NCI-H1092 treated with DMSO at 0.1 percent for 48 hours (cell line): ENCODE measurements around the gene MTFR2.
"Not testable (repeated sequence)": the region's sequence is repeated elsewhere in the genome, so short reads cannot be mapped to it uniquely, and the experiment has no call there.

Experiments used
- DNase-seq: peaks from one replicate; lab custom pipeline; 2025; lab: John Stamatoyannopoulos, UW

MTFR2 gene

DNA sequence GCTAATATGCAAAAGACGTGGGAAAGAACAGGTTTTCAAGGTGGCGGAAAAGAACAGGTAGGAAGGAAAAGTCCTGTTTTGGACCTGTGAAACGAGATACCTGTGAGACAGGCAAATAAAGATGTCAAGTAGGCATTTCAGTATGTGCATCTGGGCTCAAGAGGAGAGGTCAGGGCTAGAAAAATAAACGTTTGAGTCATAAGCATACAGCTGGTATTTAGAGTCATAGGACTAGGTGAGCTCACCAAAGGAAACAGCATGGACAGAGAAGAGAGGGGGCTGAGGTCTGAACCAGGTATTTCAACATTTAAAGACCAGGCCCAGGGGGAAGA is 14.9 kb downstream of the MTFR2 start:
- no peak for DNase-seq

DNA sequence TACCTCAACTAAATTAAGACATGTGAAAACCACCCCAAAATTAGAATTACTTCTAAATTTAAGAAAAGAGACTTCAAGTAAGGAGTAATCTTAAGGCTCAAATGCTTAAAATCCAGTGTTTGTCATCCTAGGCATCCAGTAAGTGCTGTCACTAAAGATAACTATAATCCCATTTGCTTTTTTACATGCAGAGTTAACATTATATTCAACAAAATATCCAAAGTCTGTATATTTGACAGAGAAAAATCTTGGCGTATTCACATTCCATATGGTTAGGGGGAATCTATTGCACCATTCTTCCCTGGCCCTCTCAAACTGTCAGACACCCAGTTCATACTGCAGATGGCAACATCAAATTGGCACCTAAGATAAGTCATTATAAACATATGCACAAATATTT is 17.4 kb downstream of the MTFR2 start:
- DNase-seq, result no peak

DNA sequence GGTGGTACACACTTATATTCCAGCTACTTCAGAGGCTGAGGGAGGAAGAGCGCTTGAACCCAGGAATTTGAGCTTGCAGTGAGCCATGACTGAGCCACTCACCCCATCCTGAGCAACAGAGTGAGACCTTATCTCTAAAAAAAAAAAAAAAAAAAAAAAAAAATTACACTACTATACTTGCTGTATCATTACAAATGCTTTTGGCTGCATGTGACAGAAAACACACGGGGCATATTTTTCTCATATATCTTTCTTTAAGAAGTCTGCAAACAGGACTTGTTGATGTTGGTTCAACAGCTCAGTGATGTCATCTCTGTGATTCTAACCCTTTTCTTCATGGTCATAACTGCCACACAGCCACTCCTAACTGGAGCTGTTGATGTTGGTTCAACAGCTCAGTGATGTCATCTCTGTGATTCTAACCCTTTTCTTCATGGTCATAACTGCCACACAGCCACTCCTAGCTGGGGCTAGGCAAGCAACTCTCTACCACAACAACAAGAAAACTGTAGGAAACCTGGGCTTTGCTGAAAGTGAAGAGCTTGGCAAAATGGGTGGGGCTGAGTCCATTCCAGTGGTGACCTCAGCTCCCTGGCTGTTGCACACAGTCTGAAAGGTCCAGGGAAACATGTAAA is 19.8 kb downstream of the MTFR2 start:
- DNase-seq, result no peak

DNA sequence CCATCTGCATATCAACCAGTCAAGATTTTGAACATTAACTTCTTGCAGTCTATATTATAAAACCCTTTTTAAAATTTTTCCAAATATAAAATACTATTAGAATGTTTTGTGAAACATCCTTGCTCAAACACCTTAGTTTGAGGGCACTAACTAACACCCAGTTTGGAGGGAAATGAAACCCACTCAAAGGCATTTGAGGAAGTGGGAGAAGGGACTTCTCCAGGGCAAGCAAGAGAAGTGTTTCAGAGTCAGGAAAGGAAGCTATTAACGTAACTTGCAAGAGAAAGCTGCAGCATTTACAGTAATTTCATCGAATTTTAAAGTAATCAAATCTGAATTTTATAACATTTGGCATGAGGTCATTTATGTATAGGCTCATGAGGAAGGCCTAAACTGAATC is 21.3 kb downstream of the MTFR2 start:
- DNase-seq, result no peak

DNA sequence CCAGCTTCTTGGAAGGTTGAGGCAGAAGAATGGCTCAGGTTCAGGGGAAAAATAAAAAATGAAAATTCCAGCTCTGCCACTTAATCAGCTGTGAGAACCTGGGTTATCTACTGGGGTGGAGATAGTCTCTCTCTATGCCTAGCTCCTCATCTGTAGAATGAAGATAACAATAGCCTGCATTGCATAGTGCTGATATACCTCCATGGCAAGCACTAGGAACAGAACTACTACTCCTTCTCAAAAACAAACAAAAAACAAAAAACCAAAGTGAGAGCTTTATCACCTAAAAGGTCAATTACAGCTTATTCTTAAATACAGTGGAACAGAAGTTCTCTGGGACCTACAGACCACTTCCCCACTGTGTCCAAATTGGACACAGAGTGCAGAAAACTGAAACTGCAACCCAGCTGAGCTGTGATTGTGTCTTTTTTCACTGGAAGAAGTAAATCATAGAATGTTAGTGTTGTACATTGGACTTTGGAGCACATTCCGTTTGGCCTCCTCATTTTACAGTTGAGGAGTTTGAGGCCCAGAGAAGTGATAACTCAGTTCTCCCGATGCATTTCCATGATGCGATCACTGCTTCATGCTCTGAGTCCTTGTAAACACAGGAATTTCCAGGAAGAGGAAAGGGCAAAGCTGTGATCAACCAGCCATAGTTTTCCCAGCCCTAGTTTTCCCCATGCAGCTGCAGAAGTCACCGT is 23.3 kb downstream of the MTFR2 start:
- DNase-seq, result no peak

DNA sequence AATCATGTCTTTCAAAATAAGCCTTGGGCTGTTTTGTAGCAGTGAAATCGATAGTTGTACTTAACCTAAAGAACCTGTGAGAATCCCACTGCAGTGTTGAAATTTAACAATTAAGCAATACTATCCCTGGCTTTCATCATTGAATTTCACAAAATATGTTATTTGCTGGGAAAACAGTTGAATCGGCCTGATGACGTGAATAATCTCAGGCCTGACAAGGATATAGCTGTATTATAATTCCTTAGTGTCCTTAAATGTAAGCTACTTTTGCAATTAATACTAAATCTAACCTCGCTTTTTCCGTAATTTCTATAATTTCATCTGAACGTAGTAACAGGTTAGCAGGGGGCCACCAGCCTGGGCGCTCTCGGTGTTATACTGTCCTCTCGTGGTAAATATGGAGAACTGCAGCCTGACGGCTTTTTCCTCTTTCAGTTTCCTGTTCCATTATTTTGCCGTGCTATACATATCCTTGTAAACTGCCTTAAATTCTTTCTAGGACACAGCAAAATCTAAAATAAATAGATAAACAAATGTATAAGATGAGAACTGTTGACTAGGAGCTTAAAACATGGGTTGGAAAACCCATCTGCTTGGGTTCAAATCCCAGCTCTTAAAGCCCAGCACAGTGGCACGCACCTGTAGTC is 24.0 kb downstream of the MTFR2 start:
- DNase-seq, result peak; percentile 43

DNA sequence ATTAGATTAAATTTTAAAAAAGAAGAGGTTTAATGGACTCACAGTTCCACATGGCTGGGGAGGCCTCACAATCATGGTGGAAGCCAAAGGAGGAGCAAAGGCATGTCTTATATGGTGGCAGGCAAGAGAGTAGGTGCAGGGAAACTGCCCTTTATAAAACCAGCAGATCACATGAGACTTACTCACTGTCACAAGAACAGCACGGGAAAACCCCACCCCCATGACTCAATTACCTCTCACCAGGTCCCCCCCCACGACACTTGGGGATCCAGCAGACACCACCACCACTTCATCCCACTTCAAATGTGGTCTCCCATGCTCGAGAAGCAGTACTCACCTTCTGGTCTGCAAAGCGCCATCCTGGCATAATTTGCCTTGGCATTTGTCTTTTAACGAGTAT is 24.6 kb downstream of the MTFR2 start:
- DNase-seq, result no peak

DNA sequence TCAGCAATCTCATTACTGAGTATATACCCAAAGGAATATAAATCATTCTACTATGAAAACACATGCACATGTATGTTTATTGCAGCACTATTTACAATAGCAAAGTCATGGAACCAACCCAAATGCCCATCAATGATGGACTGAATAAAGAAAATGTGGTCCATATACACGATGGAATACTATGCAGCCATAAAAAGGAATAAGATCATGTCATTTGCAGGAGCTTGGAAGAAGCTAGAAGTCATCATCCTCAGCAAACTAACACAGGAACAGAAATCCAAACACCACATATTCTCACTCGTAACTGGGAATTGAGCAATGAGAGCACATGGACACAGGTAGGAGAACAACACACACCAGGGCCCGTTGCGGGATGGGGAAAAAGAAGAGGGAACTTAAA is 25.1 kb downstream of the MTFR2 start:
- DNase-seq, result not testable (repeated sequence)

DNA sequence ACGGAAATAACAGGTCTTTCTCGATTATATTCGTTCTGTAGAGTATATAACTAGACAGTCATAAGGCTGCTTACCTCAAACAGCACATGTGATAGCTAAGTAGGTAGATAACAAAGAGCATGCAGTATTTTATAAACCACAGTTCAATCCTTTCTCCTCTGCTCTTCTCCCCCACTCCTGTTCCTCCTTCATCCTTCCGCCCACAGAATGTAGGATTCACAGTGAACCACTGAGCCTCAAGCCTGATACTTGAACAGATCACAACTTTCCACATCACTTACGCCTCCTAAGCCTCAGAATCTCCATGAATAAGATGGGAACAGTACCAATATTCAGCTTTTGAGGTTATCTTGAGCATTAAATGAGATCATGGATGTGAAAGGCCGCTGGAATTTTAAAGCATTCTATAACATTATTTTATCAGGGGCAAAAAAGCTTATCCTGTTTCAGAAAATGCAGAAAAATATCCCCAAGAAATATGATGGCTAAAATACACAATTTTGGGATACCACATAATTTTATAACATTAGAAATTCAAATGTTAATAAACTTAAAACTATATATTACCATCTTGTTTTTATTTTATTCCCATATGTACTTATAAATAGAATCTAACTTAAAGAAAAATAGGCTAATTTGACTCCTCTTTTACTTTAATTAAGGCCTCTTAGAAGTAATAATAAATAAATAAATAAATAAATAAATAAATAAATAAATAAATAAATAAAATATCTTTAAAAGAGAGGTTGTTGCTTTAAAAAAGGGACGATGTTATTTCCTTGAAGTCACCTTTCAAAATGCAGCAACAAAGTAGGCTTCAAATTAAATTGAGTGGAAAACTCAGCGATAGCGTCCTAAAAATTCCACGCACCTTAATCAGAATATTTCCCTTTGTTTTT is 33.4 kb downstream of the MTFR2 start:
- no peak for DNase-seq

DNA sequence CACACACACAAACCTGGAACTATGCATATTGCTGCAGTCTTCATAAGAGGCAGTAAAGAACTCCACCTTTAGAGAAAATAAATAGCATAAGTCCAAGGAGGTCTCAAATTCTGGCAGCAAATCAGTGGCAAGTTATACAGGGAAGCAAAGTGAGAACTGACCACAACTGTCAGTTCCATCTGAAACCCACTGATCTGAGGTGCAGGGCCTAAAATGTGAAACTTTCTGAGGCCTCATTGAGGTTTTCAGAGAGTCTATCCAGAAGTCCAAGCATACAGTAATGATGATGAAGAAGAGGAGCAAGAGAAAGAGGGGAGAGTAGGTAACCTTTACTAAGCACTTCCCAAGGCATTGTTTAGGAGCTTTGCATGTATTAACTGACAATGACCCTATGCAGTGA is 36.3 kb downstream of the MTFR2 start:
- no peak for DNase-seq

DNA sequence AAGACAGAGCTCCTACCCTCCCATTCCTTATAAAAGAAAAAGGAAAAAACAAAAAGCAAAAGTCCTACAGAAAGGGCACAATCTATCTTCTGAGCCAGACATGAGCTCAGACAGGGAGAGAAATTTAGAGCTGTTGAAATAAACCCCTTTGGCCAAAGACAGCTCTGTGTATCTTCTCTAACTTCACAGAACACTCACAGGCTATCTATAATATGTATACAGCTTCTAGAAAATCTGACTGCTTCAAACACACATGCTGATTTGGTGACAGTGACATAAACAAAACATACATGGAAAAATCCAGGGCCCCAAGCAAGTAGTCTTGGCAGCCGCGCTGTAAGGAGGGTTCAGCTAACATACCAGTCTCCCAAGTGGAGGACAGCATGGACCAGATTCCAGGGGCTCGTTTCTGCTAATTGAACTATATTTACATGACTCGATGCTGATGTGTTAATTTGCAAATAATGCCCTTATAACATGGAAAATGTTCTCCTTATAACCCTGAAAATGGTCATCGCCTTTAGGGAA is 37.0 kb downstream of the MTFR2 start:
- no peak for DNase-seq

DNA sequence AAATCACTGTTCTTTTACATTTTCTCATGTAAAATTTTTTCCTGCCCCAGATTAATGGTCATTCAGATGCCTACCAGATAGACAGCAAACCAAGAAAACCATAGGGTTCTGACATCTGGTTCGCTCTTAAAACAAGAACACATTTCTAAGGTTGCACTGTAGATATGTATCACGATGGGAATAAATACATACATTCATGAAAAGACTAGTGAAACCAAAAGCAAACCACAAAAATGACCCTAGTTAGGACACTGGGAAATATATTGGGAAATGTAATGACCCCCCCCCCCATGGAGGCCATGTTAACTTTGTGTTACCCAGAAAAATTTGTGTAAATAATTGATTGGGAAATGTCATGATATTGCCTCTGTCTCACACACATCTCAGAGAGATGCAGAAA is 37.5 kb downstream of the MTFR2 start:
- no peak for DNase-seq

DNA sequence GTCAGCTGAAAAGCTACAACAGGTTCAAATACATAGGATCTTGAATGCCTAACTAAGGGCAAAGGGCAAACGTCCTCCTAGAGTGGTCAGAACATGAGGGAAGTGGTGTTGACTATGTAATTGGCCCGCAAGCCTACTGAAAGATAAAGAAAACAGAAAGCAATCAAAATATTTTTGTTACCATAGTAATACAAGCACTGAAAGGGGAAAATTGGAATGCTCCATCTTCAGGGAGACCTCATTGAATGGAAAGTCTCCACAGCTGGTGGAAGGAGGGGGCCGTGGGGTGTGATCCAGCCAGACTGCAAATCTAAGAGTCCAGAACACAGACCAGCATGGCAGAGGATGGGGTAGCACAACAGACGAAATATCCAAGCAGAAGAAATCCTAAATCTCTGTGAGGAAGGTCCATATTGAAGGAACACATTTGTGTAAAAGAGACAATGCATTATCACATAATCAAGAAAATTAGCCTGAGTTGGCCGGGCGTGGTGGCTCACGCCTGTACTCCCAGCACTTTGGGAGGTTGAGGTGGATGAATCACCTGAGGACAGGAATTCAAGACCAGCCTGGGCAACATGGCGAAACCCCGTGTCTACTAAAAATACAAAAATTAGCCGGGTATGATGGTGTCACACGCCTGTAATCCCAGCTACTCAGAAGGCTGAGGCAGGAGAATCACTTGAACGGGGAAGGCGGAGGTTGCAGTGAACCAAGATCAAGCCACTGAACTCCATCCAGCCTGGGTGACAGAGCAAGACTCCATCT is 39.5 kb downstream of the MTFR2 start:
- no peak for DNase-seq

DNA sequence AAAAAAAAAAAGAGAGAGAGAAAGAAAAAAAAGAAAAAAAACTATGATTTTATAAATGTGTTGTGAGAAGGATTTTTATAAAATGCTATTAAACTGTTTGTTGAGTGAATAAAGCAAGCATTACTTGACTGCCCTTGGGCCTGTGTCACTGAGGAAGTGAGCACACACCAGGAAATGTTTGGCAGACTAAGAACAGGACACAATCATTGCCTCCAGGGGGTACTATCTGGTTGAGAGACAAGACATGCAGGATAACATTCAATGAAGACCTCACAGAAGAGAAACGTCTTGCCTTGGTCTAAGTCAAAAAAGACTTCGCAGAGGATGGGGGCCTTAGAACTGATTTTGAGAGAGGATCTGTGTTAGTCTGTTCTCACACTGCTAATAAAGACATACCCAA is 40.6 kb downstream of the MTFR2 start:
- no peak for DNase-seq

DNA sequence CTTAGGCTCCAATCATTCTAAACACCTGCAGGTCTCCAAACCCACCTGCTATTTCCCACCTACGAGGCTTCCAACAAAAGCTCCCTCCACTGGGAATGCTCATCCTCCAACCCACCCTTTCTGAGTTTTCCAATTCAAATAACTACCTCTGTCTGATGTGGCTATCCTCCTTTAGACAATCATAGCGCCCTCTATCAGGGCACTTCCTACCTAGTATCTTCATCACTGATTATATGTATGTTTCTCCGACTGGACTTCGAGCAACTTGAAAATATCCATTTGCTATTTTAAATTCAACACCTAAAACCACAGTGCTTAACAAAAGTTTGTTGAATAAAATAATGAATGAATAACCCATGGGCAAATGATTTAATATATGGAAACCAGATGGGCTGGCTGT is 41.3 kb downstream of the MTFR2 start:
- DNase-seq, result no peak

DNA sequence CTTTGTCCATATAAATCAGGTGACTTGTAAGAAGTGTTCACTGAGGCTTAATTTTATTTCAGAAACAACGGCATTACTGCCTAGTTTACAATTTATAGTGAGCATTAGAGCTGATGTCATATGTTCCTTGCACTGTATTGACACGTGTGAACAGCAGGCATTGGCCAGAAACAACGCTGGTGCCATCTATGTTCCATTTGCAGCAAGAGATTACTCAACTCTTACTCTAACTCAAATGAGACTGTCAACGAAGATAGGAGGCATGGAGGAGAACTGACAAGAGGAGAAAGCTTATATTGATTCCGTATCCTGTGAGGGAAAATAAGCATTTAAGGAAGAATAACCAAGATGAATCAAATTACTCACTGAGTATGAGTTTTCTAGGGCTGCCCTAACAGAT is 48.4 kb downstream of the MTFR2 start:
- no peak for DNase-seq

DNA sequence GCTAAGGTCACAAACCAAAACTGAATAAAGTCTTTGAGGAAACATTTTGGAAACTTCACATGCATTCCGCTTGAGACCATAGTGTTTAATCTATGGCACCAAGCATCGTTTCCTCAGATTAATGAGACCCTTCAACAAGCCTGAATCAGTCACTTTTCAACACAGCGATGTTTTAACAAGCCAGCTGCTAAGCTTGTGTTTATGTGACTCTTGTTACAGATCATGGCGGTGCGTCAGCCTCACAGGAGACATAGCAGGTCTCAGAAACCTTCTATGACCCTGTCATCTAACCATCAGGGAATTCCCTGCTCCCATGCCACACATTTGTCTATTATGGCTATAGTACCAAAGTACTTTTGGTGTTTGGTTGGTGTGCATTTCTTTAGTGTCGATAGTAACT is 57.2 kb downstream of the MTFR2 start:
- DNase-seq, result no peak

DNA sequence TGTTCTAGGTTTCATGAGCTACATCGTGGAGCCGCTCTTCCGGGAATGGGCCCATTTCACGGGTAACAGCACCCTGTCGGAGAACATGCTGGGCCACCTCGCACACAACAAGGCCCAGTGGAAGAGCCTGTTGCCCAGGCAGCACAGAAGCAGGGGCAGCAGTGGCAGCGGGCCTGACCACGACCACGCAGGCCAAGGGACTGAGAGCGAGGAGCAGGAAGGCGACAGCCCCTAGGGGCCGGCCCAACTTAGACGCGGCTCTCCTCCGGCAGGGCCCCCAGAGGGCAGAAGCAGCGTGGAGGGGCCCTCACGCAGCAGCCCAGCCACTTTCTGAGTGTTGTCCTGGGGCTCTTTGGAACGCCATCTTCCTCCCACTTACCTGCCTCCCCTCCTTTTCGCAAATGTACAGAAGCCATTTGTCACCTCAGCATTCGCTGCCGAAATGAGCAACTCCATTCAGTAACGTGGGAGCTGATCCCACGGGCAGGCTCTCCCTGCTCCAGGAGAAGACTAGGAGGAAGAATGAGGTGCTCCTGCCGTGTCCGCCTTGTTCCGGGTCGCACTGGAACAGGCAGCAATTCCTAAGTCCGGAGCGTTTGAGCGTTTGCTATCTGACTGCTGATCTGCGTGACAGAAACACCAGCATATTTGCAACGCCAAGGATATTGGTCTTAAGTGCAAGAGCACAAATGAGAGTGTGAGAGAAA is 58.4 kb downstream of the MTFR2 start:
- no peak for DNase-seq

DNA sequence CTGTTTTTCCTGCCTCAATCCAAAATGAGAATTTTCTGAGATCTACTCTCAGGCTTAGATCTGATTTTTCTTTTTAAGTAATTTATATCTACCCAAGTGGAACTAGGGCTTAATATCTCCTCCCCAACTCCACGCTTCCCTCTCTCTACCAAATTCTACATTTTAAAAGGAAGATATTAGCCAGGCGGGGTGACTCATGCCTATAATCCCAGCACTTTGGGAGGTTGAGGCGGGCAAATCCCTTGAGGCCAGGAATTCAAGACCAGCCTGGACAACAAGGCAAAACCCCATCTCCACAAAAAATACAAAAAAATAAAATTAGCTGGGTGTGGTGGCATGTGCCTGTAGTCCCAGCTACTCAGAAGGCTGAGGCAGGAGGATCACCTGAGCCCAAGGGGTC is 61.0 kb downstream of the MTFR2 start:
- no peak for DNase-seq

DNA sequence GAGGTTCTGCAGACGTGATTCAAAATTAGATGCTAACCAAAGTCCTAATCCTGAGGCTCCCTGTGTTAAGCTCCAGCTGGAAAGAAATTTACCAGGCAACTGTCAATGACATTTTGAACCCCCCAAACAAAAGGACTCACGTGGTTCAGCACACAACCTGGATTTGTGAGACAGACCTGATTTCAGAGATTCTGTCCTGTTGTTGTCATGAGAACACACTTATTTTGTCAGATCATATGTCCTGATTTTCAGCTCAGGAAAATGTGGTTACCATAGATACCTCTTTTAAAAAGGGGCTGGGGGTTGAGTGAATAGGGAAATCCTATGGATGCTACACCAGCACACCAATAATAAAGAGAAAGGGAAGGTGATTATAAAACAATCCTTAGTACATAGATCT is 61.6 kb downstream of the MTFR2 start:
- DNase-seq, result peak; percentile 9

DNA sequence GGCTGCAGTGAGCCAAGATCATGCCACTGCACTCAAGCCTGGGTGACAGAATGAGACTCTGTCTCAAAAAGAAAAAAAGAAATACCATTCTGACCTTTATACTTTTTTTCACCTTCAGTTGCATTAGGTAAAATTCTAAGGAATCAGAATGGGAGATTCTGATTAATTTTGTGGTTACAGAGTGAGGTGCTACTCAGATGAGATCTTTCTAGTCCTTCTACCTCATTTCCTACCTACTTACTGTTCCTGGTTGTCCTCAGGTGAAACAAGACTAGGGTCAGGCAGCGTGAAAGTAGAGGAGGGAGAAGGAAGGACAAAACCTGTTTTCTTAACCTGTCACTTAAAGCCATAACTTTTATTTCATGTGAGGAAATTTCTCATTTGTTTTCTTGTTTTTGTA is 63.7 kb downstream of the MTFR2 start:
- no peak for DNase-seq
